Measurements from ENCODE around the gene TOMM22. TPM values are rescaled to one million over a fixed set of nuclear protein-coding genes. Genes with fewer than 3 reads are reported as not detected.
A peak's percentile ranks its signal among the peaks of the same experiment; 100 is the strongest.

The TOMM22 gene
- total RNA-seq, 2 donors from 2014 or later: 59.9 to 138 TPM

- no peak for ATAC-seq (replicated peaks)
- H3K36me3 Mint-ChIP-seq (ENCODE audit: low read depth): peaks cover 100% of the 10 kb centered on the region
- H3K9me3 Mint-ChIP-seq: no peaks in the 10 kb centered on the region
- H3K4me3 Mint-ChIP-seq: no peak overlapping the region
- H3K4me1 Mint-ChIP-seq: peaks cover 16% of the 10 kb centered on the region
- H3K27me3 Mint-ChIP-seq: no peaks in the 10 kb centered on the region
- peak overlapping the region; percentile 72 for H3K27ac Mint-ChIP-seq
Observed at GRCh38 chr22:38730411-38730871, 48.7 kb downstream of the TOMM22 start.

GRCh38 chr22:38731703-38732161, 50.0 kb downstream of the TOMM22 start:
- Mint-ChIP-seq H3K27ac (peak overlapping the region; percentile 81), H3K4me1 (peaks cover 15% of the 10 kb centered on the region), H3K4me3 (no peak overlapping the region), H3K36me3 (ENCODE audit: low read depth) (peaks cover 100% of the 10 kb centered on the region), H3K9me3 (no peaks in the 10 kb centered on the region), H3K27me3 (no peaks in the 10 kb centered on the region)
- peak; percentile 2 for ATAC-seq (replicated peaks)

- H3K4me1 Mint-ChIP-seq: peaks cover 19% of the 10 kb centered on the region
- H3K27ac Mint-ChIP-seq: peak overlapping the region; percentile 81
- no peaks in the 10 kb centered on the region for H3K9me3 Mint-ChIP-seq
- H3K36me3 Mint-ChIP-seq (ENCODE audit: low read depth): peaks cover 100% of the 10 kb centered on the region
- no peaks in the 10 kb centered on the region for H3K27me3 Mint-ChIP-seq
- ATAC-seq (replicated peaks): peak; percentile 2
- H3K4me3 Mint-ChIP-seq: no peak overlapping the region
Observed at GRCh38 chr22:38732251-38732815, 50.6 kb downstream of the TOMM22 start.

- Mint-ChIP-seq H3K4me3 (no peak overlapping the region), H3K27me3 (no peaks in the 10 kb centered on the region), H3K9me3 (no peaks in the 10 kb centered on the region), H3K27ac (peak overlapping the region; percentile 81), H3K36me3 (ENCODE audit: low read depth) (peaks cover 100% of the 10 kb centered on the region), H3K4me1 (peaks cover 26% of the 10 kb centered on the region)
- peak; percentile 45 for ATAC-seq (replicated peaks)
Observed at GRCh38 chr22:38733329-38733723, 51.6 kb downstream of the TOMM22 start.

GRCh38 chr22:38733724-38734381, 52.1 kb downstream of the TOMM22 start:
- H3K36me3 Mint-ChIP-seq (ENCODE audit: low read depth): peaks cover 100% of the 10 kb centered on the region
- ATAC-seq (replicated peaks): peak; percentile 11

GRCh38 chr22:38734421-38735100, 52.8 kb downstream of the TOMM22 start:
- H3K4me3 Mint-ChIP-seq: no peak overlapping the region

More at GRCh38 chr22:38733724-38734381, 52.1 kb downstream of the TOMM22 start:
- H3K4me3 Mint-ChIP-seq: no peak overlapping the region
- H3K9me3 Mint-ChIP-seq: no peaks in the 10 kb centered on the region
- H3K27ac Mint-ChIP-seq: peak overlapping the region; percentile 81
- H3K4me1 Mint-ChIP-seq: peaks cover 26% of the 10 kb centered on the region
- H3K27me3 Mint-ChIP-seq: no peaks in the 10 kb centered on the region

More at GRCh38 chr22:38734421-38735100, 52.8 kb downstream of the TOMM22 start:
- no peaks in the 10 kb centered on the region for H3K9me3 Mint-ChIP-seq
- no peaks in the 10 kb centered on the region for H3K27me3 Mint-ChIP-seq
- peak overlapping the region; percentile 81 for H3K27ac Mint-ChIP-seq
- peaks cover 26% of the 10 kb centered on the region for H3K4me1 Mint-ChIP-seq
- no peak for ATAC-seq (replicated peaks)
- H3K36me3 Mint-ChIP-seq (ENCODE audit: low read depth): peaks cover 100% of the 10 kb centered on the region

Other genes with a start within 250 kb of the TOMM22 start
- not detected for gene KCNJ4, start 226.8 kb upstream of the TOMM22 start, total RNA-seq
- gene KDELR3, start 213.9 kb upstream of the TOMM22 start, total RNA-seq: under 1 TPM; 0.32 to 0.40 TPM
- gene DDX17, start 175.6 kb upstream of the TOMM22 start, total RNA-seq: 100 to 1,000 TPM; 373 to 600 TPM
- gene DMC1, start 111.8 kb upstream of the TOMM22 start, total RNA-seq: 10 to 100 TPM; 10.8 to 13.2 TPM
- under 1 TPM; 0.45 to 0.63 TPM for gene FAM227A, start 25.6 kb upstream of the TOMM22 start, total RNA-seq
- 10 to 100 TPM; 10.4 to 11.5 TPM for gene CBY1, start 25.3 kb upstream of the TOMM22 start, total RNA-seq
- 100 to 1,000 TPM in 1 of 2 donors, 10 to 100 TPM in 1; 80.1 to 104 TPM for gene JOSD1, start 19.0 kb downstream of the TOMM22 start, total RNA-seq
- gene GTPBP1, start 24.0 kb downstream of the TOMM22 start, total RNA-seq: 10 to 100 TPM; 70.6 to 92.3 TPM
- gene SUN2, start 74.0 kb downstream of the TOMM22 start, total RNA-seq: 100 to 1,000 TPM; 193 to 216 TPM
- 1 to 10 TPM; 5.0 to 5.2 TPM for gene DNAL4, start 112.2 kb downstream of the TOMM22 start, total RNA-seq
- under 1 TPM; 0.77 to 0.82 TPM for gene NPTXR, start 162.1 kb downstream of the TOMM22 start, total RNA-seq
- 10 to 100 TPM; 60.1 to 62.9 TPM for gene CBX6, start 190.3 kb downstream of the TOMM22 start, total RNA-seq